A673 (cell line): ENCODE data around the gene TFIP11. TPM values are rescaled to one million over a fixed set of nuclear protein-coding genes. Genes with fewer than 3 reads are reported as not detected.

Experiments used
- BruUV-seq: library from RNA; stranded (reverse); fragments of 400-500 nt; replicated peaks from 2 replicates; lab custom pipeline; 2021; lab: Mats Ljungman, UMichigan
- CTCF ChIA-PET: fragments of 300-600 bp; sonication (Branson Sonifier 250); formaldehyde crosslinking; loops from one replicate; lab custom pipeline; 2022; ENCODE audit warnings: antibody characterized with exemption; lab: Charles Lee
- POLR2A ChIA-PET: fragments of 300-600 bp; sonication (Branson Sonifier 250); formaldehyde crosslinking; loops from one replicate; lab custom pipeline; 2022; ENCODE audit warnings: antibody characterized with exemption; ENCODE audit not compliant: low non-redundant PET; lab: Charles Lee
- DNase-seq: peaks from one replicate; pipeline ENCODE4 v3.0.0-alpha.2; 2015; ENCODE audit warnings: low spot score
- H3K27ac ChIP-seq: fragments of 200-600 bp; sonication (generic); 2 replicates; pipeline ENCODE4 v1.5.1; 2016; ENCODE audit warnings: mixed run types, low read depth, mild to moderate bottlenecking, mixed read lengths, antibody characterized with exemption, low read length; ENCODE audit not compliant: poor library complexity, severe bottlenecking
- H3K27me3 ChIP-seq: fragments of 200-600 bp; sonication (generic); replicated peaks from 2 replicates; pipeline ENCODE4 v1.6.1; 2017; ENCODE audit warnings: mixed run types, low read depth, mild to moderate bottlenecking, mixed read lengths, antibody characterized with exemption, low read length; ENCODE audit not compliant: insufficient read depth, poor library complexity
- H3K36me3 ChIP-seq: fragments of 200-600 bp; sonication (generic); 2 replicates; pipeline ENCODE4 v1.6.1; 2016; ENCODE audit warnings: mixed run types, mild to moderate bottlenecking, mixed read lengths, antibody characterized with exemption, low read length; ENCODE audit not compliant: insufficient read depth, poor library complexity, severe bottlenecking
- H3K4me1 ChIP-seq: fragments of 200-600 bp; sonication (generic); 2 replicates; pipeline ENCODE4 v1.6.1; 2017; ENCODE audit warnings: mixed run types, mild to moderate bottlenecking, mixed read lengths, antibody characterized with exemption, low read length; ENCODE audit not compliant: insufficient read depth, poor library complexity, severe bottlenecking
- H3K4me3 ChIP-seq: fragments of 200-600 bp; sonication (generic); 2 replicates; pipeline ENCODE4 v1.5.1; 2016; ENCODE audit warnings: low read depth, mixed run types, mild to moderate bottlenecking, mixed read lengths, low read length; ENCODE audit not compliant: poor library complexity, severe bottlenecking
- H3K9me3 ChIP-seq: fragments of 200-600 bp; sonication (generic); 2 replicates; pipeline ENCODE4 v1.6.1; 2016; ENCODE audit warnings: mixed run types, low read depth, mild to moderate bottlenecking, mixed read lengths, antibody characterized with exemption, low read length; ENCODE audit not compliant: poor library complexity, severe bottlenecking
- CTCF ChIP-seq: fragments of 300-800, 200-600 bp; sonication (generic); conservative IDR thresholded peaks from 2 replicates; pipeline ENCODE4 v1.5.1; 2017; ENCODE audit warnings: low read depth, mild to moderate bottlenecking, antibody characterized with exemption, low read length, moderate library complexity, mixed read lengths
- EZH2 ChIP-seq: fragments of 200-600 bp; sonication (generic); IDR thresholded peaks from 2 replicates; pipeline ENCODE4 v1.6.1; 2017; ENCODE audit warnings: borderline replicate concordance, low read depth, mild to moderate bottlenecking, mixed read lengths, antibody characterized with exemption, low read length; ENCODE audit not compliant: poor library complexity, severe bottlenecking
- intact Hi-C: fragments of 100-400 bp; cut with micrococcal nuclease; formaldehyde crosslinking; loops from one replicate; pipeline ENCODE4 v1.10.0; 2022; ENCODE audit not compliant: unreplicated experiment
- total RNA-seq: library from RNA; stranded (reverse); gene quantifications from 2 replicates; pipeline ENCODE4 v1.2.3, GENCODE V29; 2021

The TFIP11 gene
- total RNA-seq, 1 experiment from 2014 or later: 46.4 TPM

- CTCF ChIA-PET: interaction anchor here (0.7 kb wide), 2 partner anchors 22 to 182 kb away, joined by 3 to 4 read pairs; no protein-coding TSS in a partner anchor
- Histone ChIP-seq H3K27ac (peak within 1 kb of the TSS; percentile 94), H3K4me1 (peaks cover 39% of the 10 kb centered on the region), H3K4me3 (peak within 1 kb of the TSS; percentile 97), H3K36me3 (peaks cover 13% of the 10 kb centered on the region), H3K9me3 (no peaks in the 10 kb centered on the region), H3K27me3 (no peaks in the 10 kb centered on the region)
- no TSS peak for BruUV-seq
- TF ChIP-seq EZH2 (no peak), CTCF (no peak)
- POLR2A ChIA-PET: interaction anchor here (0.6 kb wide), 1 partner anchor 1369 kb away, joined by 4 read pairs; no protein-coding TSS in a partner anchor
- intact Hi-C loops: no loop called here
- DNase-seq: peak; percentile 93
Observed at GRCh38 chr22:26483439-26484359, 28.6 kb downstream of the TFIP11 start, which contains the start of the genes HPS4 and SRRD. HPS4 (minus strand) TSS chr22:26483783; CDS start chr22:26481762, 2,021 bp downstream. SRRD (plus strand) TSS chr22:26483877; CDS start chr22:26483891, 14 bp downstream.

GRCh38 chr22:26483043-26483438 is 29.2 kb downstream of the TFIP11 start:
- H3K27me3 ChIP-seq: no peaks in the 10 kb centered on the region
- BruUV-seq: no TSS peak
- peak overlapping the region; percentile 97 for H3K4me3 ChIP-seq
- H3K9me3 ChIP-seq: no peaks in the 10 kb centered on the region
- H3K27ac ChIP-seq: peak overlapping the region; percentile 94
- H3K4me1 ChIP-seq: peaks cover 39% of the 10 kb centered on the region
- TF ChIP-seq CTCF (no peak), EZH2 (no peak)
- no peak for DNase-seq
- peaks cover 8% of the 10 kb centered on the region for H3K36me3 ChIP-seq
- intact Hi-C loops: no loop called here
- CTCF ChIA-PET: interaction anchor here (0.7 kb wide), 2 partner anchors 21 to 183 kb away, joined by 3 to 4 read pairs; no protein-coding TSS in a partner anchor
- POLR2A ChIA-PET: interaction anchor here (0.6 kb wide), 1 partner anchor 1370 kb away, joined by 4 read pairs; no protein-coding TSS in a partner anchor

- no TSS peak for BruUV-seq
- Histone ChIP-seq H3K27ac (peak overlapping the region; percentile 33), H3K4me3 (peak overlapping the region; percentile 97), H3K36me3 (peaks cover 10% of the 10 kb centered on the region), H3K27me3 (no peaks in the 10 kb centered on the region), H3K9me3 (no peaks in the 10 kb centered on the region), H3K4me1 (peaks cover 39% of the 10 kb centered on the region)
- intact Hi-C loops: no loop called here
- CTCF ChIA-PET: interaction anchor here (0.5 kb wide), 1 partner anchor 118 kb away, joined by 6 read pairs; no protein-coding TSS in a partner anchor
- POLR2A ChIA-PET: no interaction called here
- no peak for TF ChIP-seq CTCF
- no peak for TF ChIP-seq EZH2
- no peak for DNase-seq
Observed at GRCh38 chr22:26482161-26482560, 30.1 kb downstream of the TFIP11 start.
